ENCODE results near the gene SLC13A4. TPM values are rescaled to one million over a fixed set of nuclear protein-coding genes. Genes with fewer than 3 reads are reported as not detected.

The SLC13A4 gene
- polyA plus RNA-seq, 1 donor from 2014 or later = 1.4 TPM

GRCh38 chr7:135684136-135684535 lies 43.9 kb downstream of the SLC13A4 start:
- Histone ChIP-seq H3K79me2 (replicated peaks; ENCODE audit: insufficient read depth, low read length) (no peaks in the 10 kb centered on the region), H3K4me2 (ENCODE audit: low read length) (no peak overlapping the region), H3K4me3 (ENCODE audit: low read length) (no peak overlapping the region), H3K9me3 (ENCODE audit: low read length) (no peaks in the 10 kb centered on the region), H3K9ac (ENCODE audit: low read length) (no peak overlapping the region), H3K27me3 (ENCODE audit: insufficient read depth, low read depth, low read length) (no peaks in the 10 kb centered on the region), H3K36me3 (ENCODE audit: insufficient read depth, low read length) (no peaks in the 10 kb centered on the region), H2AFZ (ENCODE audit: low read depth, low read length) (no peak overlapping the region), H3K27ac (ENCODE audit: low read length) (no peak overlapping the region), H3K9me2 (ENCODE audit: insufficient read depth, low read length) (no peaks in the 10 kb centered on the region), H4K20me1 (ENCODE audit: insufficient read depth) (no peaks in the 10 kb centered on the region), H3F3A (ENCODE audit: insufficient read depth, low read length, poor library complexity, severe bottlenecking) (no peaks in the 10 kb centered on the region)
- TF ChIP-seq REST (IDR thresholded peaks at IDR 0.05; ENCODE audit: borderline replicate concordance) (no peak), TAF1 (IDR thresholded peaks at IDR 0.05; ENCODE audit: low read depth) (no peak), POLR2AphosphoS5 (IDR thresholded peaks at IDR 0.05) (no peak), CTCF (IDR thresholded peaks at IDR 0.05; ENCODE audit: poor library complexity, severe bottlenecking) (no peak), RAD21 (conservative IDR thresholded peaks at IDR 0.05) (no peak), SMC3 (conservative IDR thresholded peaks at IDR 0.05; ENCODE audit: poor library complexity) (no peak)

GRCh38 chr7:135683609-135684008 lies 44.4 kb downstream of the SLC13A4 start:
- Histone ChIP-seq H3K27ac (ENCODE audit: low read length) (no peak overlapping the region), H3K36me3 (ENCODE audit: insufficient read depth, low read length) (no peaks in the 10 kb centered on the region), H4K20me1 (ENCODE audit: insufficient read depth) (no peaks in the 10 kb centered on the region), H3F3A (ENCODE audit: insufficient read depth, low read length, poor library complexity, severe bottlenecking) (no peaks in the 10 kb centered on the region), H3K4me2 (ENCODE audit: low read length) (no peak overlapping the region), H3K9me3 (ENCODE audit: low read length) (no peaks in the 10 kb centered on the region), H3K27me3 (ENCODE audit: insufficient read depth, low read depth, low read length) (no peaks in the 10 kb centered on the region), H3K9me2 (ENCODE audit: insufficient read depth, low read length) (no peaks in the 10 kb centered on the region), H3K4me3 (ENCODE audit: low read length) (no peak overlapping the region), H3K79me2 (replicated peaks; ENCODE audit: insufficient read depth, low read length) (peaks cover 1% of the 10 kb centered on the region), H3K9ac (ENCODE audit: low read length) (no peak overlapping the region), H2AFZ (ENCODE audit: low read depth, low read length) (no peak overlapping the region)
- TF ChIP-seq SMC3 (conservative IDR thresholded peaks at IDR 0.05; ENCODE audit: poor library complexity) (no peak), EZH2 (IDR thresholded peaks at IDR 0.05; ENCODE audit: borderline replicate concordance, insufficient read depth, low read length, poor library complexity, severe bottlenecking) (no peak), EP300 (conservative IDR thresholded peaks at IDR 0.05; ENCODE audit: poor library complexity, severe bottlenecking) (no peak), POLR2AphosphoS5 (IDR thresholded peaks at IDR 0.05) (no peak), TAF1 (IDR thresholded peaks at IDR 0.05; ENCODE audit: low read depth) (no peak), MXI1 (conservative IDR thresholded peaks at IDR 0.05; ENCODE audit: poor library complexity, severe bottlenecking) (no peak), CTCF (IDR thresholded peaks at IDR 0.05; ENCODE audit: poor library complexity, severe bottlenecking) (no peak)

All from neural cell (in vitro differentiated cells).